T-helper 1 cell treated with Interleukin-12 subunit alpha and Interleukin-12 subunit beta and Interleukin-4 antibody, amounts not matched to agents 30 μg/mL and 1 μg/mL, for 36 hours (primary cell): ENCODE data around the gene DDX47.
"Not testable (repeated sequence)": the region's sequence is repeated elsewhere in the genome, so short reads cannot be mapped to it uniquely, and the experiment has no call there.

ENCODE experiments used
- H3K27ac Mint-ChIP-seq: one replicate; pipeline ENCODE4 v1.8.0; 2021; ENCODE audit warnings: mild to moderate bottlenecking, mixed read lengths
- H3K27me3 Mint-ChIP-seq: one replicate; pipeline ENCODE4 v1.8.0; 2021; ENCODE audit warnings: low read depth, mixed read lengths
- H3K36me3 Mint-ChIP-seq: one replicate; pipeline ENCODE4 v1.8.0; 2021; ENCODE audit warnings: low read depth, mixed read lengths
- H3K4me1 Mint-ChIP-seq: one replicate; pipeline ENCODE4 v1.8.0; 2021; ENCODE audit warnings: low read depth, mixed read lengths
- H3K4me3 Mint-ChIP-seq: one replicate; pipeline ENCODE4 v1.8.0; 2021; ENCODE audit warnings: mild to moderate bottlenecking, moderate library complexity, mixed read lengths
- H3K9me3 Mint-ChIP-seq: one replicate; pipeline ENCODE4 v1.8.0; 2021; ENCODE audit warnings: mixed read lengths

The DDX47 gene

GRCh38 chr12:12864243-12864642 lies 51.1 kb downstream of the DDX47 start:
- no peak overlapping the region for H3K4me3 Mint-ChIP-seq
- H3K27ac Mint-ChIP-seq: no peak overlapping the region
- no peaks in the 10 kb centered on the region for H3K27me3 Mint-ChIP-seq

GRCh38 chr12:12868477-12869235 lies 55.5 kb downstream of the DDX47 start:
- Mint-ChIP-seq H3K4me1 (no peaks in the 10 kb centered on the region), H3K4me3 (no peak overlapping the region), H3K36me3 (no peaks in the 10 kb centered on the region), H3K27ac (no peak overlapping the region), H3K27me3 (no peaks in the 10 kb centered on the region), H3K9me3 (no peaks in the 10 kb centered on the region)

More at GRCh38 chr12:12864243-12864642, 51.1 kb downstream of the DDX47 start:
- Mint-ChIP-seq H3K4me1 (peaks cover 2% of the 10 kb centered on the region), H3K9me3 (no peaks in the 10 kb centered on the region), H3K36me3 (peaks cover 4% of the 10 kb centered on the region)

- no peaks in the 10 kb centered on the region for H3K27me3 Mint-ChIP-seq
- H3K36me3 Mint-ChIP-seq: no peaks in the 10 kb centered on the region
- H3K9me3 Mint-ChIP-seq: no peaks in the 10 kb centered on the region
- no peak overlapping the region for H3K27ac Mint-ChIP-seq
- no peak overlapping the region for H3K4me3 Mint-ChIP-seq
- no peaks in the 10 kb centered on the region for H3K4me1 Mint-ChIP-seq
These were observed 57.3 kb downstream of the DDX47 start for GRCh38 chr12:12870465-12870864.

GRCh38 chr12:12871587-12872138 lies 58.5 kb downstream of the DDX47 start:
- H3K4me1 Mint-ChIP-seq: no peaks in the 10 kb centered on the region
- H3K27ac Mint-ChIP-seq: no peak overlapping the region
- H3K9me3 Mint-ChIP-seq: no peaks in the 10 kb centered on the region
- H3K4me3 Mint-ChIP-seq: no peak overlapping the region
- no peaks in the 10 kb centered on the region for H3K36me3 Mint-ChIP-seq
- no peaks in the 10 kb centered on the region for H3K27me3 Mint-ChIP-seq

GRCh38 chr12:12872139-12872933 lies 59.2 kb downstream of the DDX47 start:
- H3K4me3 Mint-ChIP-seq: no peak overlapping the region
- no peak overlapping the region for H3K27ac Mint-ChIP-seq
- H3K36me3 Mint-ChIP-seq: no peaks in the 10 kb centered on the region
- no peaks in the 10 kb centered on the region for H3K4me1 Mint-ChIP-seq
- H3K27me3 Mint-ChIP-seq: no peaks in the 10 kb centered on the region
- H3K9me3 Mint-ChIP-seq: no peaks in the 10 kb centered on the region

GRCh38 chr12:12872934-12873275 lies 59.8 kb downstream of the DDX47 start:
- Mint-ChIP-seq H3K27me3 (no peaks in the 10 kb centered on the region), H3K4me1 (no peaks in the 10 kb centered on the region), H3K27ac (no peak overlapping the region), H3K9me3 (no peaks in the 10 kb centered on the region), H3K36me3 (no peaks in the 10 kb centered on the region), H3K4me3 (no peak overlapping the region)

- H3K27me3 Mint-ChIP-seq: no peaks in the 10 kb centered on the region
- H3K4me1 Mint-ChIP-seq: no peaks in the 10 kb centered on the region
- H3K4me3 Mint-ChIP-seq: no peak overlapping the region
- no peaks in the 10 kb centered on the region for H3K9me3 Mint-ChIP-seq
- no peaks in the 10 kb centered on the region for H3K36me3 Mint-ChIP-seq
- no peak overlapping the region for H3K27ac Mint-ChIP-seq
These were observed 60.9 kb downstream of the DDX47 start for GRCh38 chr12:12874029-12874428.

- H3K4me3 Mint-ChIP-seq, H3K27ac Mint-ChIP-seq, H3K27me3 Mint-ChIP-seq, H3K4me1 Mint-ChIP-seq, H3K9me3 Mint-ChIP-seq, H3K36me3 Mint-ChIP-seq: not testable (repeated sequence)
These were observed 62.2 kb downstream of the DDX47 start for GRCh38 chr12:12875301-12875700.

- peaks cover 13% of the 10 kb centered on the region for H3K4me1 Mint-ChIP-seq
- H3K9me3 Mint-ChIP-seq: no peaks in the 10 kb centered on the region
- H3K27ac Mint-ChIP-seq: no peak overlapping the region
- no peak overlapping the region for H3K4me3 Mint-ChIP-seq
- no peaks in the 10 kb centered on the region for H3K27me3 Mint-ChIP-seq
- H3K36me3 Mint-ChIP-seq: no peaks in the 10 kb centered on the region
These were observed 64.1 kb downstream of the DDX47 start for GRCh38 chr12:12877153-12877768.

GRCh38 chr12:12877781-12878455 lies 64.8 kb downstream of the DDX47 start:
- Mint-ChIP-seq H3K36me3 (no peaks in the 10 kb centered on the region), H3K4me3 (no peak overlapping the region), H3K9me3 (no peaks in the 10 kb centered on the region), H3K4me1 (peaks cover 13% of the 10 kb centered on the region), H3K27ac (no peak overlapping the region), H3K27me3 (no peaks in the 10 kb centered on the region)
